Right cardiac atrium (tissue), 5 donors: Measurements from ENCODE around the gene TMEM117. TPM values are rescaled to one million over a fixed set of nuclear protein-coding genes. Genes with fewer than 3 reads are reported as not detected.

Experiments
- ATAC-seq, 2 donors: fragments of 200-7000 bp; cut with Tn5 transposase; one replicate each; pipeline versions ENCODE4 v1.8.0 to v1.9.1; 2020; ENCODE audit warnings: moderate library complexity in 2 of 2, mild to moderate bottlenecking in 1 of 2
- DNase-seq, 3 donors: peaks; one replicate each; pipeline ENCODE4 v3.0.0-alpha.2; 2020
- H3K27ac ChIP-seq: one replicate; pipeline ENCODE4 v1.5.1; 2013; ENCODE audit warnings: mild to moderate bottlenecking, low read length, control low read depth, moderate library complexity
- H3K27me3 ChIP-seq: one replicate; pipeline ENCODE4 v1.6.1; 2013; ENCODE audit not compliant: control insufficient read depth, insufficient read depth
- H3K4me1 ChIP-seq: one replicate; pipeline ENCODE4 v1.6.1; 2013; ENCODE audit warnings: low read length; ENCODE audit not compliant: control insufficient read depth, insufficient read depth
- H3K4me3 ChIP-seq: one replicate; pipeline ENCODE4 v1.5.1; 2013; ENCODE audit warnings: low read length, control low read depth
- H3K9me3 ChIP-seq: one replicate; pipeline ENCODE4 v1.6.1; 2013; ENCODE audit warnings: low read length; ENCODE audit not compliant: control insufficient read depth
- WGBS: extraction: QIAGEN DNeasy Blood & Tissue Kit; methylation state at CpG from one replicate; pipeline ENCODE4 v1.1.7; 2013; 5-methylcytosine and 5-hydroxymethylcytosine counted together
- intact Hi-C, 4 donors: fragments of 100-400 bp; cut with DNase I; formaldehyde crosslinking; loops; one replicate each; pipeline versions ENCODE4 v1.11.0 to v1.14.0; 2022 to 2023
- polyA plus RNA-seq: library from polyadenylated mRNA; stranded (reverse); fragments of 200-250 nt; gene quantifications from one replicate; pipeline ENCODE4 v1.2.3, GENCODE V29; 2013
- total RNA-seq, 4 donors: library from RNA; stranded (reverse); fragmentation: NEBNext Ultra II Directional; extraction: Animal tissue kit (Norgen Biotek cat#: 25700); gene quantifications; one replicate each; pipeline ENCODE4 v1.2.1, GENCODE V29; 2021
- donor health status: healthy with polysubstance abuse.
- donor health status: DM: no; HTN: yes; CAD: no.
- donor health status: DM: no; HTN: no; CAD: no.
- donor health status: DM: no; HTN: yes; CAD: no; lungs with severe emphysema.
- donor health status: DM: yes; HTN: yes; CAD: no.

TMEM117 gene
- total and polyA plus RNA-seq, 5 donors: 8.0 to 13.0 (median 11.7) TPM

DNA sequence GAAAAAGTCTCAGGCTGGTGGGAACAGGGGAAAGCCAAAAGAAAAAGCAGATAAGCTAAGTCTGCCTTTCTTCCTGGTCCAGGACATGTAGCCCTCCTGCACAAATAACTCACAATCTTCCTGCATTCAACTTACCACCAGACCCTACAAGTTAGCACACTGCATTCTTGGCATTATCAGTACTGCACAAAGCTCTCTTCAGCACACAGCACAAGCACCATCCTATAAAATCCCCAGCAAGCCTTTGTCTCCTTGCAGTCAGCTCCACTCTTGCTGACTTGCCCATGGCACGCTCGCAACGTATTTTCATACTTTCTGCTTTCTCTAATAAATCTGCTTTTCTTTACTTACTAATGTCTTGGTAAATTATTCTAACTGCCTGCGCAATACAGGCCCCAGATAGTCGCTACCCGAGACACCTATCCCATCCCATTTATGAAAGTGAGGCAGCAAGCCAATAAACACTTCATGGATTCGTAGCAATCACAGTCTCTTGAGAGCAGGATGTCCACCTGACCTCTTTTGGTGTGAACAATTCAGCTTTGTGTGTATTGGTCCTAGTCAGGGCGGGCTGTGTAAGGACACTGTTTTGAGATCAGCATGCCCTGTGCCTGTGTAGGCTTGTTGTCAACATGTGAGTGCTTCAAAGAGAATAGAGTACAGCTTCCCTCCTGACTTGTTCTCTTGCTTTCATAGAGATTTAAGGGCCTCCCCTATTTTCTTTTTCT, 49.0 kb downstream of the TMEM117 start:
- intact Hi-C loops: no loop called here

DNA sequence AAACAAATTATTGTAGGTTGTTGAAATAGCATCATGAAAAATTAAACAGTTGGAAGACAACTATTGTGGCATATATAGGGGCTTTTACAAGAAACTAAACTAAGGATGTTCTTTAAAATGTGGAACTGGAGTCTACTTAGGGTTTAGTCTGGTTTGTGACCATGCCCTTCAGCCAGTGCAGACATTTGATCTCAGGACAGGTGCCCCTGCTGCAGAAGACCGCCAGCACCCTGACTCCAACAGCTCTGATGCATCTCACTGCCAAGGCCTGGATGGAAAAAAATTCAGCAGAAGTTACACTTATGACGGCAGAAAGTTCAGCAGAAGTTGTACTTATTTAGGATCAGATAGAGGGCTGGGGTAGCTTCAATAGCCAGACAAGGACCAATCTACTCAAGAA, 51.5 kb downstream of the TMEM117 start:
- Histone ChIP-seq H3K27ac (no peak overlapping the region), H3K4me3 (no peak overlapping the region), H3K9me3 (no peaks in the 10 kb centered on the region), H3K4me1 (no peaks in the 10 kb centered on the region), H3K27me3 (no peaks in the 10 kb centered on the region)
- WGBS: 90% methylated on average over 2 of the region's 2 CpGs
- ATAC-seq: no peak
- no peak for DNase-seq
- intact Hi-C loops: no loop called here

More for the DNA sequence above, 49.0 kb downstream of the TMEM117 start:
- Histone ChIP-seq H3K4me1 (no peaks in the 10 kb centered on the region), H3K27me3 (no peaks in the 10 kb centered on the region), H3K4me3 (no peak overlapping the region), H3K27ac (peak overlapping the region; percentile 77), H3K9me3 (no peaks in the 10 kb centered on the region)
- peak in 1 of 3 donors; percentile 21 for DNase-seq
- ATAC-seq: peak; percentile 89 to 91
- WGBS: 60% methylated on average over 8 of the region's 8 CpGs

DNA sequence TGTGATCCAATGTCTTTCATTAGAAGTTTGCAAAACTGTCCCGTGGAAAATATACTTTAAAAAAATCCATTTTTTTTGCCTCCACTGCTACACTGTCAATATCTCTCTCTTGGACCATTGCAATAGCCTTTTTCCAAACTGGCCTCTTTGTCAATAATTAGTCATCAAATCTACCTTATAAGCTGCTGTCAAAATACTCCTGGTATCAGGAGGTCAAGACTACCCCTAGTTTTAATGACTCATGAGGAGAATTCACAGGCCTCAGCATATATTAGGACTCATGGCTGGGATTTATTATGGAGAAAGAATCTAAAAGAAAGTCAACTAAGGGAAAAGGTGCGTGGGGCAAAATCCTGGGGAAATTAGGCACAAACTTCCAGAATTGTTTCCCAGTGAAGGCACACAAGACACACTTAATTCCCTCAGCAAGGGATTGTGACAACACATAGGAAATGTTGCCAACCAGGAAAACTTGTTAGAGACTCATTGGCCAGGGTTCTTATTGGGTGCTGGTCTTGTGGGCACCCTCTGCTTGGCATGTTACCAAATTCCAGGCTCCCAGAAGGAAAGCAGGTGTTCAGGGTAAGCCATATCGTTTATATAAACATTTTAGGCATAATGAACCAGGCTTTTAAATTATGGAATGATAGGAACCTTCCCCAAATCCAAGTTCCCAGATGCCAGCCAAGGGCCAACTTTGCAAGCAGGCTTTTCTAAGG, 56.1 kb downstream of the TMEM117 start:
- H3K9me3 ChIP-seq: no peaks in the 10 kb centered on the region
- ATAC-seq (no peak), DNase-seq (no peak)
- 86% methylated on average over 3 of the region's 3 CpGs for WGBS
- intact Hi-C loops: no loop called here
- no peak overlapping the region for H3K27ac ChIP-seq
- H3K4me1 ChIP-seq: no peaks in the 10 kb centered on the region
- H3K27me3 ChIP-seq: no peaks in the 10 kb centered on the region
- H3K4me3 ChIP-seq: no peak overlapping the region

DNA sequence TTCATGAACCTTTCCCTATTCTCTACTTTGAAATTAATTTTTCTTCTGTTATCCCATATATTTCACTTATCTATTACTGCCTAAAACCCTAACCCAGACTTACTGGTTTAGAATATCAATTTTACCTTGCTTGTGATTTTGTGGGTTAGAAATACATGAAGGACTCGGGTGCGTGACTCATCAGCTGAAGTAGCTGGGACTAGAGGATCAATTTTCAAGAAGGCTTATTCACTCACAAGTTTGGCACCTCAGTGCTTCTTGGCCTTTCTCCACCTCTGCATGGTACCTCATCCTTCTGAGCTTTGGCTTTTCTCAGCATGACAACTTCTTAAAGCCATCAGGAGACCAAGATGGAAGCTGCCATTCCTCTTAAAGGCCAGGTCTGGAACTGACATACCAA, 57.8 kb downstream of the TMEM117 start:
- Histone ChIP-seq H3K4me1 (no peaks in the 10 kb centered on the region), H3K27me3 (no peaks in the 10 kb centered on the region), H3K9me3 (no peaks in the 10 kb centered on the region), H3K27ac (no peak overlapping the region), H3K4me3 (no peak overlapping the region)
- no peak for ATAC-seq
- DNase-seq: no peak
- intact Hi-C loops: no loop called here
- WGBS: 100% methylated on average over 2 of the region's 2 CpGs

DNA sequence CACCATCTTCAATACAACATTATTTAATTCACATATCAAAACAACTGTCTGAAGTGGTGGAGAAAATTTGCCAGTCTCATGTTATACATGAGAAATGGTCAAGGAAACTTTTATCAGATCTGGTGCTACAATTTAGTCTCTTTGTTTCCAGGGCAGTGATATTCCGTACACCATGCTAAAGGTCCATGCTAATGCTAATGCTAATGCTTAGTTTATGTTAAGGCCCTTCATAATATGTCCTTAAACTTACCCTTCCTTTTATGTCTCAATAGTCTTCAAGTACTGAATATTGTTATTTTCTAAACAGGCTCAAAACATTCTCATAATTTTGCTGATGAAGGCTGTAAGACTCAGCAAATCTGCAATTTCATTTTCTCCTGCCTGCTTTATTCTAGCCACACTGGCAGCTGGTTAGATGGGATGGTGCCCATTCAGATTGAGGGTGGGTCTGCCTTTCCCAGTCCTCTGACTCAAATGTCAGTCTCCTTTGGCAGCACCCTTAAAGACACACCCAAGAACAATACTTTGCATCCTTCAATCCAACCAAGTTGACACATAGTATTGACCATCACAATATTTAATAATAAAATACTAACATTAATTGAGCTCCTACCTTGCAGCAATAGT, 59.8 kb downstream of the TMEM117 start:
- no peak for DNase-seq
- Histone ChIP-seq H3K9me3 (no peaks in the 10 kb centered on the region), H3K4me3 (no peak overlapping the region), H3K27me3 (no peaks in the 10 kb centered on the region), H3K27ac (no peak overlapping the region), H3K4me1 (no peaks in the 10 kb centered on the region)
- intact Hi-C loops: no loop called here
- ATAC-seq: no peak
- WGBS: 94% methylated on average over 1 of the region's 1 CpG

DNA sequence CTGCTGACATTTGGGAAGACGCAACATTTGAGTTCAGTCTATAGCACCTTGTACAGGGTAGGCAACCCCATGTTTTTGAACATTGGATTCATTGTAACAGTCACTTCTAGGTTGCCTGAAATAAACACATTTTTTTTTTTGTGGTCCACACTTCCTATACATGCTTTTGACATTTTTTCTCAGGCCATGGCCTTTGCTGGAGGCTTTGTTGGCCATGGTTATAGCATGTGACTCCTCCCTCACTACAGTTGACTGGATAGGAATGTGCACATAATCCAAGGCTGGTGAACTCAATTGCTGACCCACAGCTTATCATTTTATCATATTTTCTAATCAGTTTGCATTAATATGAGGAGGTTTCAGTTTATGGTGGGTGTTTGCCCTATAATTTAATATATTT, 60.6 kb downstream of the TMEM117 start:
- WGBS: 99% methylated on average over 1 of the region's 1 CpG
- ATAC-seq: no peak
- no peak overlapping the region for H3K4me3 ChIP-seq
- H3K27ac ChIP-seq: no peak overlapping the region
- H3K27me3 ChIP-seq: no peaks in the 10 kb centered on the region
- no peak for DNase-seq
- H3K9me3 ChIP-seq: no peaks in the 10 kb centered on the region
- intact Hi-C loops: no loop called here
- no peaks in the 10 kb centered on the region for H3K4me1 ChIP-seq

DNA sequence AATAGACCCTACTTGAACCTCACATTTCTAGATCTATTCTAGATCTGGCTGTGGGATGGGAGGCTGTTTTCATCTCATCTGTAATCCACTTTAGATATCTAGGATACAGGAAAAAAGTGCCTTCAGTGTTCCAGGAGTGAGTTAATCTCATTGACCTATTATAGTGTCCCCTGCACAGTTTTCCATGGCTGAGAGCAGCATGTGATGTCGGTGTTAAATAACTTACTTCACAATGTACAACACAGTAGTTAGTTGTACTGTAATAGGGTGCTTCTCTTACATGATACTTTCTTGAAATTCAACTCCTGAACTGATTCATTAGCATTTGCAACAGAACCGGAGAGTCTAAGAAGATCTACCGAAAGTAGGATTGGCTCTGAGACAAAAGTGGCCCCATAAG, 62.6 kb downstream of the TMEM117 start:
- Histone ChIP-seq H3K27me3 (no peaks in the 10 kb centered on the region), H3K4me3 (no peak overlapping the region), H3K9me3 (no peaks in the 10 kb centered on the region), H3K27ac (no peak overlapping the region), H3K4me1 (no peaks in the 10 kb centered on the region)
- intact Hi-C loops: no loop called here
- no peak for DNase-seq
- 66% methylated on average over 3 of the region's 3 CpGs for WGBS
- ATAC-seq: no peak

DNA sequence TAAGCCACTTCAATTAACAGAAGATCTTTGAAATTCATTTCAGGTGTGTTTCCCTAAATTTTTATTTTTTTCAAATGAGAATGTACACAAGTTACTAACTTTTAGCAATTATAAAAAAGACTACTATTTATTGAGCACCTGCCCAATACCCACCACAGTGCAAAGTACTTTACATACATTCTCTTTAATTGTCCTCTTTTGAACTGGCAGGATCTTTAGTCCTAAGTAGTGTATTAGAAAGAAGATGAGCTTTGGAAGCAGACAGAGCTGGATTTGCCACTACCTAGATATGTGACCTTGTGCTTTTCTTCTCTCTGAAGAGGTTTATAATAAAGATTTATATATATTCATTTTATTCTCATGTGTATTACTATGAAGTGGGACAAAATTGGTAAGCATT, 63.7 kb downstream of the TMEM117 start:
- ATAC-seq (no peak), DNase-seq (no peak)
- no peak overlapping the region for H3K4me3 ChIP-seq
- no peak overlapping the region for H3K27ac ChIP-seq
- intact Hi-C loops: no loop called here
- no peaks in the 10 kb centered on the region for H3K27me3 ChIP-seq
- no peaks in the 10 kb centered on the region for H3K9me3 ChIP-seq
- no peaks in the 10 kb centered on the region for H3K4me1 ChIP-seq

DNA sequence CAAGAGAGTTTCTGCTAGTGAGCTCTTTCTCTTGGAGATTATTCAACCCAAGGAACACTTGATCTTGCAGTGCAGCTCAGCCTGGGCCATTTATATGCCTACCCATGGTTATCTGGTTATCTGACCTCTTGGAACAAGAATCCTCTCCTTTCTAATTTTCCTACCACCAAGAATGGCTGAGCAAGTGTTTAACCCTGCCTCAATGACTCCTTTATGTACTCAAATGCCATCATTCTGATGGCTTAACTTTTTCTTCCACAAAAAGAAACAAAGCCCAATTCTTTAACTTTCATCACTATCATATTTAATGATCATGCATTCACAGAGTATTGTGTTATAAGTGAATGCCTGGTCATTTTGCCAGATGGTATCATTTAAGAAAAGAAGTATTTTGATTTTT, 67.8 kb downstream of the TMEM117 start:
- no peaks in the 10 kb centered on the region for H3K4me1 ChIP-seq
- intact Hi-C loops: no loop called here
- no peak for ATAC-seq
- no peaks in the 10 kb centered on the region for H3K27me3 ChIP-seq
- no peak overlapping the region for H3K4me3 ChIP-seq
- no peak for DNase-seq
- no peak overlapping the region for H3K27ac ChIP-seq
- no peaks in the 10 kb centered on the region for H3K9me3 ChIP-seq

DNA sequence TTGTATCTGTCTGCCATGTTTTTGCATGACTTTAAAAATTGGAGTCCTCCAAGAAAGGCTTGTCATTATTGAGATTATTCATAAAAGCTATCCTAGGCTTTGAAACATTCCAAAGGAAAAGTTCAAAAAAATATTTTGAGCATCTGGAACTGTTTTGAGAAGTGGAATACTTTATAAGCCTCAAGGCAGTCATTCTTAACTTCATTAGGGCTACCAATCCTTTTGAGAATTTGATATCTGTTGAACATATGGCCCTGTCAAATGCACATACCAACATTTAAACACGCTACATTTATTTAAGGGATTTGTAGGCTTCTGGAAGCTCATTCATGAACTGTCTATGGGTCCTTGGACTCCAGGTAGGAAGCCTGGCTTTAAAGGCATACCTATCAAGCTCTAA, 77.0 kb downstream of the TMEM117 start:
- no peaks in the 10 kb centered on the region for H3K9me3 ChIP-seq
- no peak overlapping the region for H3K4me3 ChIP-seq
- H3K27ac ChIP-seq: no peak overlapping the region
- 0% methylated on average over 1 of the region's 1 CpG for WGBS
- intact Hi-C loops: no loop called here
- ATAC-seq (no peak), DNase-seq (no peak)
- no peaks in the 10 kb centered on the region for H3K4me1 ChIP-seq
- no peaks in the 10 kb centered on the region for H3K27me3 ChIP-seq

DNA sequence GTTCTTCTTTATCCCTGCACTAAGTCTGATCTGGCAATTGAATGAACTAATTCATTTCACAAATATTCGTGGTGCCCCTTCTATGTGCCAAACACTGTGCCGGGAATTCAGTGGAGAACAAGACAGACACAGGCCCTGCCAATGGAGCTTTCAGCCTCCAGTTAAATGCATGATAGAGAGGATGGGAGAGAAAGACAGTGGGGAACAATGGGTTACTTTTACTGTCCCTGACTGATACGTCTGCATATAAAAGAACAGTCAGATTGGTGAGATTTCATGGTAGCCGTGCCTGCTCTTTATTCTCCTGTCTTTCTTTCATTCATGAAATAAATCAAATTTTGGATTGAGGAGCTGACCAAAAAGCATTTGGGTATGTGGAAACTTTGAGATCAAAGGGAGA, 78.5 kb downstream of the TMEM117 start:
- intact Hi-C loops: no loop called here
- Histone ChIP-seq H3K27me3 (no peaks in the 10 kb centered on the region), H3K9me3 (no peaks in the 10 kb centered on the region), H3K4me3 (no peak overlapping the region), H3K4me1 (no peaks in the 10 kb centered on the region), H3K27ac (no peak overlapping the region)
- DNase-seq (no peak), ATAC-seq (no peak)
- 65% methylated on average over 4 of the region's 4 CpGs for WGBS
